Left cardiac atrium (tissue), 4 donors: ENCODE data around the gene PGBD1. TPM values are rescaled to one million over a fixed set of nuclear protein-coding genes. Genes with fewer than 3 reads are reported as not detected.

Experiments used
- ATAC-seq, 2 donors: fragments of 200-7000 bp; cut with Tn5 transposase; one replicate each; pipeline ENCODE4 v1.9.1; 2020; ENCODE audit warnings: mild to moderate bottlenecking in 2 of 2, moderate library complexity in 2 of 2
- DNase-seq: peaks from one replicate; pipeline ENCODE4 v3.0.0-alpha.2; 2020
- intact Hi-C, 2 donors: fragments of 100-400 bp; cut with DNase I; formaldehyde crosslinking; loops; one replicate each; pipeline versions ENCODE4 v1.14.1 to v1.15.1; 2022 to 2023
- long read RNA-seq: library from polyadenylated mRNA; unstranded; transcript quantifications from one replicate; pipeline ENCODE4 v2.0.0, GENCODE V29; 2021
- total RNA-seq, 2 donors: library from RNA; stranded (reverse); fragmentation: NEBNext Ultra II Directional; extraction: Animal tissue kit (Norgen Biotek cat#: 25700); gene quantifications; one replicate each; pipeline ENCODE4 v1.2.1, GENCODE V29; 2021
- donor health status: DM: no; HTN: yes; CAD: no.
- donor health status: DM: no; HTN: yes; CAD: no; lungs with severe emphysema.
- donor health status: DM: yes; HTN: yes; CAD: no.
- donor health status: Dilated cardiomyopathy.

The PGBD1 gene, protein sequence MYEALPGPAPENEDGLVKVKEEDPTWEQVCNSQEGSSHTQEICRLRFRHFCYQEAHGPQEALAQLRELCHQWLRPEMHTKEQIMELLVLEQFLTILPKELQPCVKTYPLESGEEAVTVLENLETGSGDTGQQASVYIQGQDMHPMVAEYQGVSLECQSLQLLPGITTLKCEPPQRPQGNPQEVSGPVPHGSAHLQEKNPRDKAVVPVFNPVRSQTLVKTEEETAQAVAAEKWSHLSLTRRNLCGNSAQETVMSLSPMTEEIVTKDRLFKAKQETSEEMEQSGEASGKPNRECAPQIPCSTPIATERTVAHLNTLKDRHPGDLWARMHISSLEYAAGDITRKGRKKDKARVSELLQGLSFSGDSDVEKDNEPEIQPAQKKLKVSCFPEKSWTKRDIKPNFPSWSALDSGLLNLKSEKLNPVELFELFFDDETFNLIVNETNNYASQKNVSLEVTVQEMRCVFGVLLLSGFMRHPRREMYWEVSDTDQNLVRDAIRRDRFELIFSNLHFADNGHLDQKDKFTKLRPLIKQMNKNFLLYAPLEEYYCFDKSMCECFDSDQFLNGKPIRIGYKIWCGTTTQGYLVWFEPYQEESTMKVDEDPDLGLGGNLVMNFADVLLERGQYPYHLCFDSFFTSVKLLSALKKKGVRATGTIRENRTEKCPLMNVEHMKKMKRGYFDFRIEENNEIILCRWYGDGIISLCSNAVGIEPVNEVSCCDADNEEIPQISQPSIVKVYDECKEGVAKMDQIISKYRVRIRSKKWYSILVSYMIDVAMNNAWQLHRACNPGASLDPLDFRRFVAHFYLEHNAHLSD
- 1 to 10 TPM; 2.7 TPM for total RNA-seq
- long read RNA-seq, partial matches to known transcripts, result 1 of 5 reads
- long read RNA-seq, other reads (novel, unspliced or antisense), result 2 of 5 reads

DNA sequence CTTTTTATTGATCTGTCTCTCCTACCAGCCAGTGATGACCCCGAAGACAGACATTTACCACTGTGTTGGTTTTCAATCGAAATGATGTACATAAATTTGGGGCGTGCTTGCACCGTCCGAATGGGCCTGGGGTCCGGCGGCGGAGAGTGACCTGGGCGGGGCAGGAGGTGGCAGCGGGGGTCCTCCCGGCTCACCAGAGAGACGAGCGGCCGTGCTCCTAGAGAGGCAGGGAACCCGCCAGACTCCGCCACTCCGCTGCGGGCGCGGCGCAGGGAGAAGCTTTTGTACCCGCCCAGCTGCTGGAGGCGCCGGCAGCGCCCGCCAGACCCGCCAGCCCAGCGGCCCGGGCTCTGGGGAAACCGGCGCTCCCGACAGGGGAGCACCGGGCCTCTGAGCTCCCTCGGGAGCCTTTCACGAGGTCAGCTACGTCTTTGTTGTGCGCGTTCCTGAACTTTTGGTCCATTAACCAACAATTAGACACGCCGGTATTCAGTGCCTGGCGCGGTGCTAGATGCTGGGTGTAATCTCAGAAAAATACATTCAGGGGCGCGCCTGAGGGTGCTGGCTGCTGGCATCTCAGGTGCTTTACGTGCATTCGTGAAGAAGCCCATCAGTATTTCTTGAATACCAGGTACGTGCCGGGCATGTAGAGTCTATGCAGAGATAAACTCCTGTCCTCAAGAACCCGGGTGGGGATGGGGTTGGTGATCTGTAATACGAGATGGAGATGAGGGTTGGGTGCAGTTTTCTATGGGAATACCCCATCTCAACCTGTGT lies at the start of gene PGBD1:
PGBD1 (plus strand) TSS at position 285 of the 777 bp plus-strand sequence. CDS start 2,242 bp downstream, outside the sequence.
- DNase-seq, result peak; percentile 87
- ATAC-seq, result peak; percentile 96 to 98
- intact Hi-C loops, result loop anchor here (2.0 to 5.0 kb wide), 2 partner anchors 61 to 75 kb away; no protein-coding TSS in a partner anchor

DNA sequence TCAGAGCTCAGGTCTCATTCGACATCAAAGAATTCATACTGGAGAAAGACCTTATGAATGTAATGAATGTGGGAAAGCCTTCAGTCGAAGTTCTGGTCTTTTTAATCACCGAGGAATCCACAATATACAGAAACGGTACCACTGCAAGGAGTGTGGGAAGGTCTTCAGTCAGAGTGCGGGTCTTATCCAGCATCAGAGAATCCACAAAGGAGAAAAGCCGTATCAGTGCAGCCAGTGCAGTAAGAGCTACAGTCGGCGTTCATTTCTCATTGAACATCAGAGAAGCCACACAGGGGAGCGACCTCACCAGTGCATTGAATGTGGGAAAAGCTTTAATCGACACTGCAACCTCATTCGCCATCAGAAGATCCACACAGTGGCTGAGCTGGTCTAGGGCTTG lies 48.6 kb upstream of the PGBD1 start:
- intact Hi-C loops, result no loop called here
- no peak for ATAC-seq
- no peak for DNase-seq

DNA sequence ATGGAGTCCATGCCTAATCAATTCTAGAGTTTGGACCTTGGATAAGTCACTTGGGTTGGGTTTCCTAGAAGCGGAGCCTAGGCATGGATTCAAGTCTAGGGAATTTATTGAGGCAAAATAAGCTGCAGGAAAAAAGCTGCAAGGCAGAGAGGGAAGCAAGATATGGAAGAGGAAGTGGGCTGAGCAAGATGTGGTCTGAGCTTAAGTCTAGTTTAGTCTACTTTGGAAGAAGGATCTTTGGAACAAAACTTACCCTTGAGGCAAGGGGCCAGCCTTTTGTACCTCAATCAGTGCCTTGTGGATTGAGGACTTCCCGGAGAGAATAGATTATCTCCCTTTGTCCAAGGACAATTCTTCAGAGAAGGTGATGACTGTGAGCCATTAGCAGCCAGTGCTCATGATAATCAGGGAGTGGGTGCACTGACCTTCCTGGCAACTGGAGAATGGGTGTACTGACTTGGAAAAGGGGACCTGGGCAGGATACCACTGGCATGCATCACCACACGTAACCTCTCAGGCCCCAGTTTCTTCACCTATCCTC lies 45.4 kb upstream of the PGBD1 start:
- intact Hi-C loops, result no loop called here
- ATAC-seq (no peak), DNase-seq (no peak)

DNA sequence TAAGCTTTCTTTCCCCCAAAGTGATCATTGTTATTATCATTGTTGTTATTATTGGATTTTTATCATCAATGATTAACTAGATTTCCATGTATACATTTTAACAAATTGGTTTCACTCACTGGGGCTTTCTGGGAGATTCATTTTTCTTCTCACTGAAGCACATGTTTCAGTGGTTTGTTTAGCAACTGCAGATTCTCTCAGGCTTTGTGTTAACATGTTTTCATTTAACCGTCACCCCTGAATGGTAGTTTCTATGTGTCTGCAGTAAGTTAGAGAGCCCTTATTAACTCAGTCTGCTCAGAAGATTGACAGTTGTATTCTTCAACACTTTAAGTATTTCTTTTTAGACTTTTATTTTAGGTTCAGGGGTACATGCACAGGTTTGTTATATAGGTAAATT lies 41.7 kb upstream of the PGBD1 start:
- ATAC-seq (no peak), DNase-seq (no peak)
- intact Hi-C loops, result no loop called here

DNA sequence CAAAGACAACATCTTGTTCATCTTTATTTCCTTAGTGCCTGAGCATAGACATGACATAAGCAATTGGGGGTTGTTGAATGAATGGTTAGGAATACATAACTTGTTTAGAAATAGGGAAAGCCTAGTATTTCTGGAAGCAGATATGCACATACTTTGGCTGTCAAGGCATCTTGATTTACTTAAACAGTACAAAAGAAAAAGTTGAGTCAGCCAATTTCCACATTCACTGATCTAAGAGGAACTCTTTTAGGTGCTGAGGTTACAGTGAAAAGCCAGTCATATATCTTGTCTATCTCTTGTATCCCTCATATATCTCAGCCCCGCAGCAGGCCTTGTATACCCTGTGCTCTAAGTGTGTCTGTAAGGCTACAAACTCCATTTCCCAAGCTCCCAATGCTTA lies 40.9 kb upstream of the PGBD1 start:
- intact Hi-C loops, result no loop called here
- ATAC-seq (no peak), DNase-seq (no peak)

DNA sequence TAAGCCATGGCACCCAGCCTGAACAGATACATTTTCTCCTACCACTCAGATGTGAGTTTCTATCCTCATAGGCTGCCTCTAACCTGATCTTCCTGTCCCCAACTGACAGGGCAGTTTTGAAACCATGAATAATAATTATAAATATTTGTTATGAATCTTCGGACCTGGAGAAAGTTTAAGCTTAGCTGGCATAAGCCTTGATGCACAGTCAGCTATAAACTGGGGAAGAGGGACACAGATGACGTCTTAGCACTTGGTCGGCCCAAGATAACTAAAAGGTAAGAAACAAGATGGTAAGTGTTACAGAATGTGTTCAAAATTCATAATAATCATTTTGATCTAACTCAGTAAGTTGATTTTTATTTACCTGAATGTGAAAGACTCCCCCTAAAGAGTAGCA lies 37.4 kb upstream of the PGBD1 start:
- ATAC-seq (no peak), DNase-seq (no peak)
- intact Hi-C loops, result no loop called here

DNA sequence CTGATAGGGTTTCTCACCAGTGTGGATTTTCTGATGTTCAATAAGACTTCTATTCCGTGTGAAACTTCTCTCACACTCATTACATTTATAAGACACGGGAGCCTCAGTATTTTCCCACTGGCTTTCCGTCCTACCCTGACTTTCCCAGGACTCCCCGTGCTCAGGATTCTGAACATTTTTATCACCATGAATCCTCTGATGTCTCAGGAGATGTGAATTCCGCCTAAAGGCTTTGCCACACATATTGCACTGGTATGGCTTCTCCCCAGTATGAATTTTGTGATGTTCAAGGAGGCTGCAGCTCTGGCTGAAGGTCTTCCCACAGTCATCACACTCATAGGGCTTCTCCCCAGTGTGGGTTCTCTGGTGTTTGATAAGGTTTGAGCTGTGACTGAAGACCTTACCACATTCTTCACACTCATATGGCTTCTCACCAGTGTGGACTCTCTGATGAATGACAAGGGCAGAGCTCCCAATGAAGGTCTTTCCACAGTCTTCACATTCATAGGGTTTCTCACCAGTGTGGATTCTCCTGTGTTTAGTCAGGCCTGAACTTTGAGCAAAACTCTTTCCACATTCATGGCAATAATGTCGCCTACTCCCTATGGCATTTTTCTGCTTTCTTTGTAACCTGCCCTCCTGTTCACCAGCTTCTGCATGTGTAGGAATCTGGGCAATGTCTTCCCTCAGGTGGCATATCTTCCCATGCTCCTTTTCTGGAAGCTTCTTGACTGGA lies 36.0 kb upstream of the PGBD1 start:
- intact Hi-C loops, result no loop called here
- ATAC-seq (no peak), DNase-seq (no peak)

DNA sequence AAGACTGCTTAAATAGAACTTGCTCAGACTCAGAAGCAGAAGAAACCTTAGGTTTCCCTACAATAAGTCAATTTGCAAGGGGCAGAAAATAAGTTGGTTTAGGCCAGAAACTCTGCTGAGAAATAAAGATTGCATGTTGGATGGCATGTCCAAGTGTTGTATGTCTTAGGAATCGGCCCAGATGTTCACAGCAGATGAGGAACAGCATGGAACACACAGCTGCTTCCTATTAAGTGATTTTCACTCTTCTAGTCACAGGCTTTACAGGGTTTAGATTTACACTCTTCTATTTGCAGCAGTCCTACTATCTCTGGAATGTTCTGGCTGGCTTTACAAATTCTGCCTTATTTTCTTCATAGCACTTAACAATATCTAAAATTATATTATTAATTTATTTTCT lies 32.5 kb upstream of the PGBD1 start:
- intact Hi-C loops, result no loop called here

DNA sequence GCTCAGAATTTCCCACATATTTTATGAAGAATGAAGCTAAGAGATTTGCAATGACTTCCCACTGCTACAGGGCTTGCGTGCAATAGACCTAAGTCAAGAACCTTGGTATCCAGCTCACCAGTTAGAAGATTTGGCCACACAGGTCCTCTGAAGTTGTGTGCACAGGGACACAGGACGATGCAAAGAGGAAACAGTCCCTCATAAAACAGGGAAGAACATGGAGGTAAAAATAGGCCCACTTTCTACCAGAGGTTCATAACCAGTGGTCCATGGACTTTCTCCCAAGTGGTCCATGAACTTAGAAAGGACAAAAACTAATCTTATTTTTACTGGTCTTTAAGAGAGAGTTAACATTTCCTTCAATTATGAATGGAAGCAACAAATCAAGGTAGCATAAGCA lies 30.6 kb upstream of the PGBD1 start:
- ATAC-seq (no peak), DNase-seq (no peak)
- intact Hi-C loops, result no loop called here

More for the DNA sequence above, 32.5 kb upstream of the PGBD1 start:
- ATAC-seq, result no peak
- DNase-seq, result no peak

DNA sequence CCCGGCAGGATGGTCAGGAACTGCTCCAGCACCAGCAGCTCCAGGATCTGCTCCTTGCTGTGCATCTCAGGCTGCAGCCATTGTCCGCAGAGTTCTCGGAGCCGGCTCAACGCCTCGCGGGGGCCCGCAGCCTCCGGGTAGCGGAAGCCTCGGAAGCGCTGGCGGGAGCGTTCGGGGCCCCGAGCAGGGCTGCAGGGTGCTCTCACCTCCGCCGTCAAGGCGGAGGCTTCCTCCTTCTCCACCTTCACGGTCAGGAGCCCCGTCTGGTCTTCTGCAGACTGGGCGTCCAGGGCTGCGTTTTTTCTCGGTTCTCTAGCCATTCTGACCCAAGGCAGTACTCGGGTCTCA lies 29.7 kb upstream of the PGBD1 start:
- intact Hi-C loops, result no loop called here
- DNase-seq (no peak), ATAC-seq (peak; percentile 18 to 53)

DNA sequence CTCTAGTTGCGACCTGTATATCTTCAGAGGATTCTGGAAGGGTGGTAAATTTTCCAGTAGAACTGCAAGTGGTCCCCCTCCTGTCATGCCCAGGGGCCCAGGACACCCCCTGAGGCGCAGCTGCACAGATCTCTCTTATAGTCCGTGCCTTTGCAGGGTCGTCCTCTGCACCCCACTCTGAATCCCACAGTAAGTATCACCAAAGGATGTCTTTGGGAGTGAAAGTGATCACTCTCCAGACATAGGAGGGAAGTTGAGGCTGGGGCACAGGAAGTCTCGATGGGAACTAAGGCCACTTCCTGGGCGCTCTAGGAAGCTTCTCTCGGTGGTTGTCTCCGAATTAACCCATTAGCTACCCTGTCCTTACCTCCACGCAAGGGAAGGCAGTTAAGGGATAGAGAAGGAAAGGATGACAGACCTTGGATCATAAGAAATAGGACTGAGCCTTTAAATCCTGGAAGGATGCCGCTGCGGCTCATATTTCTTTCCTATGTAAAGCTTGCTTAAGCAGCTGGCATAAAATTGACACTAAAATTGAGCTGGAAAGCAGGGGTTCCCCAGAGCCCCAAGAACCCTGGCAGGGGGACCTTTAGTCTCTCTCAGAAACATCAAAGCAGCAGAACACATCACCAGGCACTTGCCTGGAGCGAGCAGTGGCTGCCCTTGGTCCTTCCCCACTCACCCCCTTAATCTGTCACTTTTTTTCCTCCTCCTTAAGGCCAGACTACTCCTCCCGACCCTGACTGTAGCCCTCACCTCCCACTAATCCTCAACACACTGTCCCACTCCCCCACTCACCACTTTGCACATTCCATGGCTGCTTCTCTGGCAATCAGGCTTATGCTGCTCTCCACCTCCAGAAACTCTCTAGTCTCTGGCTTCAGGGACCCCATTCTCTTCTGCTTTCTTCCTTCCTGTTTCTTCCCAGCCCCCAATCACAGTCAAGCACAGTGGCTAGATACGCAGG lies 29.1 kb upstream of the PGBD1 start, which contains the start of gene ZKSCAN4:
ZKSCAN4 (minus strand) TSS at position 261 of the 967 bp plus-strand sequence. CDS start 289 bp downstream, outside the sequence.
- intact Hi-C loops, result no loop called here
- ATAC-seq (peak; percentile 97 to 98), DNase-seq (peak; percentile 87)

DNA sequence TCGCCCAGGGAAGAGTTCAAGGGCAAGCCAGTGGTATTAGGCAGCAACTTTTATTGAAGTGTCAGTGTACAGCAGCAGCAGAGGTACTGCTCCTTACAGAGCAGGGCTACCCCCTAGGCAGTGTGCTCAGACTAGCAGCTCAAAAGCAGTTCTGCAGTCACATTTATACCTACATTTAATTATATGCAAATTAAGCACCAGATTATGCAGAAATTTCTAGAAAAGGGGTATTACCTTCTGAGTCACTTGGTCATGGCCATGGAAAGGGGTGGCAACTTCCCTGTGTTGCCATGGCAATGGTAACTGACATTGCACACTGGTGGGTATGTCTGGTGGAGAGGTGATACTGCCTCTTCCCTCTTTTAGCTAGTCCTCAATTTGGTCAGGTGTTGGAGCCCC lies 27.3 kb upstream of the PGBD1 start:
- ATAC-seq (no peak), DNase-seq (no peak)
- intact Hi-C loops, result no loop called here

DNA sequence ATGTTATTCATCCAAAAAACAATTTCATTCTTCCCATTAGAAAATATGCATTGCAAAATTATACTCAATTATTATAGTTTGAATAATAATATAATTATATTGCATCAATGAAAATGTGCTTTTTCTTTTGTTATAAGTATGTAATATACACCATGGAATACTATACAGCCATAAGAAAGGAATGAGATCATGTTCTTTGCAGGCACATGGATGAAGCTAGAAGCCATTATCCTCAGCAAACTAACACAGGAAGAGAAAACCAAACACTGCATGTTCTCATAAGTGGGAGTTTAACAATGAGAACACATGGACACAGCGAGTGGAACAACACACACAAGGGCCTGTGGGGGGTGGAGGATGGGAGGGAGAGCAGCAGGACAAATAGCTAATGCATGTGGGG lies 24.3 kb upstream of the PGBD1 start:
- intact Hi-C loops, result no loop called here
- ATAC-seq (no peak), DNase-seq (no peak)

DNA sequence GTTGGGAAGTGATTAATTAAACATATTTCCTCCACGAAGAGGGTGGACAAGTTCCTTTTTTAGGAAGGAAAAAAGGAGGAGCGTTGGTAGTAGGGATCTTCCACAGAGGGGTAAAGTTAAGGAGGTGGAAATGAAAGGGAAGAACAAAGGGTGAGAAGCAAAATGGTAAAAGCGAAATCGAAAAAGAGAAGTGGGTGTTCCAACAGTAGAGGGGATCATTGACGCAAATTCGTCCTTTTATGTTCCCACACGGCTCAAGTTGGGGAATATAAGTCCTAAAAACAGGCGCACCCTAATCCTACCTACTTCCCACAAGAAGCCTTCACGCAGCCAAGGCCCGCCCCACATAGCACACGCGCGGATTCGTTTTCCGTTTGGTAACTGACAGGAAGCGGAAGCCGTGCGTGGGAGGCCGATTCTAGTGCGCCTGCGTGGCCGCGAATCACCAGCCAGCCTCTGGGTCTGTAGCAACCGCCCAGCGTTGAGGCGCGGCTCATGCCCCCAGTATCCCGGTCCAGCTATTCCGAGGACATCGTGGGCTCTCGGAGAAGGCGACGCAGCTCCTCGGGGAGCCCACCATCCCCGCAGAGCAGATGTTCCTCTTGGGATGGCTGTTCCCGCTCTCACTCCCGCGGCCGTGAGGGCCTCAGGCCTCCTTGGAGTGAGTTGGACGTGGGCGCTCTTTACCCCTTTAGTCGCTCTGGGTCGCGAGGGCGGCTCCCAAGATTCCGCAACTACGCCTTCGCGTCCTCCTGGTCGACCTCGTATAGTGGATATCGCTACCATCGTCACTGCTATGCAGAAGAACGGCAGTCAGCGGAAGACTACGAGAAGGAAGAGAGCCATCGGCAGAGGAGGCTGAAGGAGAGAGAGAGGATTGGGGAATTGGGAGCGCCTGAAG lies 22.2 kb upstream of the PGBD1 start, which contains the start of gene NKAPL:
NKAPL (plus strand) TSS at position 421 of the 901 bp plus-strand sequence; CDS start at position 496, 75 bp downstream.
- peak; percentile 90 for DNase-seq

DNA sequence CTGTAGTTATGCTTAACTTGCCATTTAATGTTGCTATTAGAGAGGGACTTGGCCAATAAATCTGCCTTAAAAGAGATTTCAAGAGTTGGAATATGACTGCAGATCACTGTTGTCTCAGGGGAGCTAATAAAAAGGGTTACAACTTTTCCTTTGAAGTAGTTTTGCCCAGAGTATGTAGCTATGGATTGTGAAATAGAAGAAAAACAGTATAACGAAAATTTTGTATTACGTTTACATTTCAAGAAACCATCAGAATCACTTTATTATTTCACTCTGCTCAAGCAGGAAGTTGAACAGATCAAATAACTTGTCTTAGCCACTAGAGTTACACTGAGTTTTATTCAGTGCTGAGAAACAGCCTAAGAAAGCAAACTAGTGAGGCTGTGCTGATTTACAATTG lies 17.4 kb upstream of the PGBD1 start:
- DNase-seq, result no peak
- ATAC-seq, result no peak
- intact Hi-C loops, result no loop called here

More for the DNA sequence above, 22.2 kb upstream of the PGBD1 start, which contains the start of gene NKAPL:
- peak; percentile 94 to 99 for ATAC-seq
- intact Hi-C loops, result no loop called here

DNA sequence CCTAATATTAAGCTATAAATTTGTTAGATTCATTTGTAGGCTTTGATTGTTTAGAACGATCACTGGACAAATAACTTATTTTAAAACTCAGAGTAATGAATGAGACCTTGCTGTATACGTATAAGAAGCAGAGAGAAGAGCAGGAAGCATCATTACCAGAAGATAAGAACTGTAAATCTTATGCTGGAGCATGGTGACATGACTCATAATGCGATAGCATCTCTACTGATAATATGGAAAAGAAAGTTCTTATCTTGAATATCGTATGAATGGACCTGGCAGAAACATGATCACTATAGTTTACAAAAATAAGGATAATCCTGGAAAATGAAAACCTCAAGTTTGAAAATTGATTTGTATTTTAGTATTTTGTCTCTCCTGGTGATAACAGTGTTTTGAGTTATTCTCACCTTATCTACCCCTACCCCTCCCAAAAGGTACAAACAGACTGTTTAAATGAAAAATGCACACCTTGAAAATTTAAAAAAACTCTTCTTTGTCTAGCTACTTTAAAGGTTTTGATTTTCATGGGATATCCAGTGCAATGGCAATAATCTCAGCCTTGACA lies 16.5 kb upstream of the PGBD1 start:
- intact Hi-C loops, result loop anchor here in 1 of 2 donors (5.0 kb wide), 2 partner anchors 67 to 92 kb away; no protein-coding TSS in a partner anchor

More for the DNA sequence above, 16.5 kb upstream of the PGBD1 start:
- no peak for DNase-seq
- ATAC-seq, result no peak
